ENCODE results near the gene TXNL1. TPM values are rescaled to one million over a fixed set of nuclear protein-coding genes. Genes with fewer than 3 reads are reported as not detected.
A peak's percentile ranks its signal among the peaks of the same experiment; 100 is the strongest.

Gene TXNL1
- total and polyA plus RNA-seq, 2 of the 13 experiments (the other 11 are each of a cell fraction or from before 2014, with no cell fraction given), result 41.9 to 73.1 TPM

GRCh38 chr18:56650944-56651770 lies 12.8 kb upstream of the TXNL1 start, which contains the start of gene WDR7 (continued):
- peak; percentile 76; the same call in 1 of the 2 replicates for TF ChIP-seq ZNF691 (CRISPR knock-in tag; IDR thresholded peaks at IDR 0.05; ENCODE audit: borderline replicate concordance, low read depth)
- TF ChIP-seq ZNF281 (CRISPR knock-in tag; IDR thresholded peaks at IDR 0.05; ENCODE audit: borderline replicate concordance), result no peak
- no peak for TF ChIP-seq TP53 (CRISPR knock-in tag; conservative IDR thresholded peaks at IDR 0.05)
- no peak for TF ChIP-seq SMAD3 (CRISPR knock-in tag; IDR thresholded peaks at IDR 0.05)
- TF ChIP-seq SATB2 (CRISPR knock-in tag; IDR thresholded peaks at IDR 0.05), result no peak
- no peak for TF ChIP-seq NR0B2 (CRISPR knock-in tag; IDR thresholded peaks at IDR 0.05)
- TF ChIP-seq CEBPB (IDR thresholded peaks at IDR 0.05; ENCODE audit: borderline replicate concordance, low read depth, low read length), result peak; percentile 78; the same call in 1 of the 2 replicates
- TF ChIP-seq GLMP (CRISPR knock-in tag; IDR thresholded peaks at IDR 0.05; ENCODE audit: borderline replicate concordance), result no peak
- TF ChIP-seq ZNF768 (CRISPR knock-in tag; IDR thresholded peaks at IDR 0.05), result no peak
- peak; percentile 53; the same call in 1 of the 2 replicates for TF ChIP-seq HNF4A (CRISPR knock-in tag; IDR thresholded peaks at IDR 0.05)
- TF ChIP-seq ZBTB4 (CRISPR knock-in tag; IDR thresholded peaks at IDR 0.05; ENCODE audit: borderline replicate concordance), result no peak
- no peak; the same call in 1 of the 2 replicates for TF ChIP-seq PAXIP1 (CRISPR knock-in tag; conservative IDR thresholded peaks at IDR 0.05)
- TF ChIP-seq ZNF326 (CRISPR knock-in tag; IDR thresholded peaks at IDR 0.05; ENCODE audit: borderline replicate concordance), result no peak
- TF ChIP-seq SIX1 (CRISPR knock-in tag; IDR thresholded peaks at IDR 0.05; ENCODE audit: borderline replicate concordance), result no peak; the same call in 1 of the 2 replicates
- TF ChIP-seq KLF6 (CRISPR knock-in tag; IDR thresholded peaks at IDR 0.05), result peak; percentile 72
- no peak for TF ChIP-seq RELA (CRISPR knock-in tag; IDR thresholded peaks at IDR 0.05)

Data from HepG2 (cell line).